NCI-H2081 (cell line): Measurements from ENCODE around the gene ABCG1.

Experiments used
- DNase-seq, 2 experiments: peaks; one replicate each; lab custom pipeline; 2025; lab: John Stamatoyannopoulos, UW

ABCG1 gene

DNA sequence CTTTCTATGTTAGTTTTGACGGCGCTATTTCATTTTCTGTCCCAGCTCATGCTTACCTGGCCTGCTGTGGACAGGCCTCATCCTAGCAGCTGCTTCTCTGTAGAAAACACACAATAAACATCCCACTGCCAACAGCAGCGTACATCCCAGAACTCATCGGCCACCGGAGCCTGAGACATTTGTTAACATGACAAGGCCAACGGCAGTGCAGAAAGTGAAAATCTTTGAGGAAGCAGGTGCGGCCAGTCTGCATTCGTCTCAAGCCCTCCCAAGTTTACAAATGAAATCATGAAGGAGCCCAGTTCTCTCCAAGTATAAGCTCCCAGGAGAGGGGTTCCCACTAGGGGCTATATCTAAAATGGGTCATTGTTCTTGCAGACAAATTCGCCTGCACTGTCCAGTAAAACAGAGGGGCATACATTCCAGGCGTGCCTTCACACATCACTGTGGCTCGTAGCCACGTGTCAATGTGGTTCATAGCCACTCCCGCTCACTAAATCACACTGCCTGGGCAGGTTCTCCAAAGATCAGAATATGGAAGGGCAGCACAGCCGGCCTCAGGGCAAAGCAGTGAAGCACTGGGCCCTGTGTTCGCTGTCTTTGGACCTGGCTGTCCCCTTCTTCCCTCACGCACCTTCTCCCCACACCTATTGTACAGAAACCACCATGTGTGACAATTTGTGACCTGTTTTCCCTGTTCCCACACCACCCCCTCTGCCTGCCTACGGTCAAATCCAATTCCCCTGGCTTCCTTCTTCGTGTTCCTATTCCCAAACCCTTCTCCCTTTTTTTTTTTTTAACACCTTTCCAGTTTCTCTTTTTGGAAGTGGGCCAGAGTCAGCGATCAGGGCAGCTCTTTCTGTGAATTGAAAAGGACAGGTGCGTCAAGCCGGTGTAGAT lies 27.0 kb upstream of the ABCG1 start:
- no peak for DNase-seq

DNA sequence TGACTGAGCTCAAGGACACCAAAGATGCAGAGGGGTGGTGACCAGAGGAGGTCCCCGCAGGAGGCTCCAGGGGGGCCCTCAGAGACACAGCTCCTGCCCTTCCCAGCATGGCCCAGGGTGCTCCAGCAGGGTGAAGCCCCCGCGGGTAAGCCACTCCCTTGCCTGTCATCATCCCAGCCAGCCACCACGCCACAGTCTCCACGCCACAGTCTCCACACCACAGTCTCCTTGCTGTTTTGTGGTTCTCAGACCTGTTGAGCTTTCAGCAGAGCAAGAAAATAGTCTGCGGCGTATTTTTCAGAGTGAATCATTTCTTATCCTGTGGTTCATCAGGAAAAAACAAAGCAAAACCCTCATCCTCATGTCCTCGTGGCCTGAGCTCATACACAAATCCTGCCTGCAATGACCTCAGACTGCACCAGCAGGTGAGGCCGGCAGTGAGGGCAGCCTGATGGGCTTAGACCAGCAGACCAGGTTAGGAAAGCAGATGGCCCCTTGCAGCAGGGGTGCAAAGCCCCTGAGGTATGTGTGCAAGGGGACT lies 25.7 kb upstream of the ABCG1 start:
- DNase-seq: no peak

GRCh38 chr21:42193721-42194120 lies 25.2 kb upstream of the ABCG1 start:
- no peak for DNase-seq

DNA sequence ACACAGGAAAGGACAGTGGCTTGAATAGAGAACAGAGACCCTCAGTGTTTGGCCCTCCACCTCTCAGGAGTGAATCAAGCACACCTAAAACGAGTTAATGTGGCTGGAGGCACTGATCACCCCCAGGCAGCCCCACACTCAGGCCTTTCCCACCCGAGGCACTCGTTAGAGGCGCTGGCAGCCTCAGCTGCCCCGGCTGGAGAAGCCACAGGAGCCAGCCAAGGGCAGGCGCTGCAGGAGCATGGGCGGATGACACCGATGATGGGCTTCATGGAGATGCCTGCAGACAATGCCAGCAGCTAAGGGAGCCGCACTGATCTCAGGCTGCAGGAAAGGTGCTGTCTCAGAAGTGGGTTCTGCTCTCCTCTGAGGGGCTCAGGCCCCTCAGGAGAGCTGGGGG lies 24.1 kb upstream of the ABCG1 start:
- no peak for DNase-seq

DNA sequence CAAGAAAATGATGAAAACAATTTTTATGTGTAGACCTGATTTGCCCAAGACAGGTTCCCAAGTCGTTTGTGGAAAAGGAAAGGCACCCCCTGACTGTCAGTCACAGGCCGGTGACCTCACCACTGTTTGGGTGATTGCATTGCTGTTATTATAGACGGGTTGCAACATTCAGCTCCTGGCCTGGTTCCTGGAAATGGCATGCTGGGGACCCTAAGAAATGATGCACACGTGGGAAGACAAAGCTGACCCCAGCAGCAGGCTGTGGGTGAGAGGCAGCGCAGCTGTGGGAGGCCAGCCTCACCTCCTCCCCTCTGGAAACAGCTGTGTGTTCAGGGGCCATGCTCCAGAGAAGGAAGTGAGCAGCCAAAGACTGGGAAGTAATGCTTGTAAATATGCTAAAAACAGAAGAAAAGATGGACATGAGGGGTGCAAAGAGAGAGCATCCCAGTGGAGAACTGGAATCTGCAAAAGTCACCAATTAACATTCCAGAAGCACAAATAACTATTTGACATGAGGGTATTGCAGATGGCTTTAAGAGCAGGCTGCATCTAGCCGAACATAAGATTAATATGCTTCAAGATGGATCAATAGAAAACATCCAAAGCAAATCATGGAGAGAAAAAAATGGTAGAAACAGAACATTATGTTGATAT lies 23.4 kb upstream of the ABCG1 start:
- DNase-seq: no peak

- no peak for DNase-seq
These were observed 19.7 kb upstream of the ABCG1 start for GRCh38 chr21:42198929-42199867.

DNA sequence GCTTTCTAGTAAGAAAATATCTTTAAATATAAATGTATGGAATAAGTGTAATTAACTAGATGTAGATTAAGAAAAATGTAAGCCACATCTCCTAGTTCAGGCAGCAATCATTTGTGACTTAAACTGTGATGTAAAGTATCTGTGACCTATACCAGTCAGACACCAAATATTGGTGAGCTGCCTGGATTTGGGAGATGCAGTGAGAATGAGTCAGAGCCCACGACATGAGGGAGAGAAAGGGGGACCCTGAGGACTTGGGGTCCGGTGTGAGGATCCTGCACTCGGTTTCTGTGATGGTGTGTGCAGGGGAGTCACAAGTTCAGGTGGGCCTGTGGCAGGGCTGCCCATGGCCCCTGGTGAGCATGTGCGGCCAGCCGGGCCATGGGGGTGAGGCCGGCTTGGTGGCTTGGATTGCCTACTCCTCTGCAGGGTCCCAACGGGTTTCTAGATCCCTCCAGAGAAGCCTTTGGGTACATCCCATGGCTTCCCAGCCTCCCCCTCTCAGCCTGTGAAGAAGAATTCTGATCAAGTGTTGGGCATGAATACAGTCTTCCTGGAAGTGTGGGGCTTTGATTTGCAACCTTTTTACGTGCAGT lies 19.0 kb upstream of the ABCG1 start:
- DNase-seq: no peak

DNA sequence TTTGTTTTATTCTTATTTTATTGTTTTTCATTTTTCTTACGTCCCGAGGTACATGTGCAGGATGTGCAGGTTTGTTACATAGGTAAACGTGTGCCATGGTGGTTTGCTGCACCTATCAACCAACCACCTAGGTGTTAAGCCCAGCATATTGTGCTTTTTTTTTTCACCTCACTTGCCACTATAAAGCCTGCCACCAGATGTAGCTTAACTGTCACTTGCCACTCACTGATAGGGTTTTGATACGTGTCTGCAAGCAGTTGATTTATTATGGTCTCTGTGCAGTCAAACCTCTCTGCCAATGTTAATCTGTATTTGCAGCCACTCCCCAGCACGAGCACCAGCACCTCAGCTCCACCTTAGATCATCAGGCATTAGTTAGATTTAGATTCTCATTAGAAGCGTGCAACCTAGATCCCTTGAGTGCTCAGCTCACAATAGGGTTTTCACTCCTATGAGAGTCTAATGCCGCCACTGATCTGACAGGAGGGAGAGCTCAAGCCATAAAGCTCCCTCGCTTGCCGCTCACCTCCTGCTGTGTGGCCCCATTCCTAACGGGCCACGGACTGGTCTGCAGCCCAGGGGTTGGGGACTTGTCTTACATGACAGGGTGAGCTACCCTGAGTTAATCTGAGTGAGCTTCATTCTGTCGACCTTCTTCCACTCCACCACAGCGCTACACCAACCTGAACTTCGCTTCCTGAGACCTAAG lies 17.9 kb upstream of the ABCG1 start:
- no peak for DNase-seq

- no peak for DNase-seq
These were observed 17.3 kb upstream of the ABCG1 start for GRCh38 chr21:42201615-42202161.

DNA sequence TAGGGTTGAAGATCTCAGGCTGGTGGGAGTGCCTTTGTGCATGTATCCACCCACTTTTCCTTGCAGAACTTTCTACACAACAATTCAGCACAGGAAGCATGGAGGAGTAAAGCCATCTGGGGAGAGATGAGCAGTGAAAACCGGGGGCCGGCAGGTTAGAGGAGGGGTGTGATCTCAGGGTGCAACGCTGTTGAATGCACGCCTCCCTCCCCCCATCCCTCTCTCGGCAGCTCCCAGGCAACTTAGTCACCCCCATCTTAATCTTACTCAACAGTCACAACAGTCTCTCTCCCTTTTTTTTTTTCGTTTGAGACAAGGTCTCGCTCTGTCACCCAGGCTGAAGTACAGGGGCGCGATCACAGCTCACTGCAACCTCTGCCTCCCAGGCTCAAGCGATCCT lies 16.6 kb upstream of the ABCG1 start:
- no peak for DNase-seq

DNA sequence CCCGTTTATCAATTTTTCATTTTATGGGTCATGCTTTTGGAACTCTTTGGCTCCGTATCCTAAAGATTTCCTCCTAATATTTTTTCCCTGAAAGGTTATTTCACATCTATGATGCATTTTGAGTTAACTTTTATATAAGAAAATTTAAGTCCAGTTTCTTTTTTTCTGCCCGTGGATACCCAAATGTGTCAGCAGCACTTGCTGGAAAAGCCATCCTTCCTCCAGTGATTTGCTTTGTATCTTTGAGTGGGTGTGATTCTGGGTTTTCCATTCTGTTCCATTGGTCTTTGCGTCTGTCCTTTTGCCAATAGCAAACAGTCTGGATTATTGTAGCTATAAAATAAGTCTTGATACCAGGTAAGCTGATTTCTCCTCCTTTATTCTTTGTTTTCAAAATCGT lies 15.6 kb upstream of the ABCG1 start:
- no peak for DNase-seq

DNA sequence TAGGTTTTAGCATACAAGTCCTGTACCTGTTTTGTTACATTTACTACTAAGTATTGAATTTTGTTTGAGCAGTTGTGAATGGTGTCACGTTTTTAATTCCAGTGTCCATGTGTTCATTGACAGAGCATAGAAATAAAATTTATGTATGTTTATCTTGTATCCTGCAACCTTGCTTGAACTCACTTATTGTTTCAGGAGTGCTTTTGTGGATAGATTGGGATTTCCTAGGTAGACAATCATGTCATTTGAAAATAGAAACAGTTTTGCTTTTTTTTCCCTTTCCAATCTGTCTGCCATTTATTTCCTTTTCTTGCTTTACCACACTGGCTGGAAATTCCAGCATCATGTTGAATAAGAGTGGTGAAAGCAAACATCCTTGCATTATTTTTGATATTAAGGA lies 15.0 kb upstream of the ABCG1 start:
- no peak for DNase-seq

GRCh38 chr21:42207426-42207825 lies 11.5 kb upstream of the ABCG1 start:
- no peak for DNase-seq

- DNase-seq: no peak
These were observed 10.9 kb upstream of the ABCG1 start for GRCh38 chr21:42208036-42208435.

DNA sequence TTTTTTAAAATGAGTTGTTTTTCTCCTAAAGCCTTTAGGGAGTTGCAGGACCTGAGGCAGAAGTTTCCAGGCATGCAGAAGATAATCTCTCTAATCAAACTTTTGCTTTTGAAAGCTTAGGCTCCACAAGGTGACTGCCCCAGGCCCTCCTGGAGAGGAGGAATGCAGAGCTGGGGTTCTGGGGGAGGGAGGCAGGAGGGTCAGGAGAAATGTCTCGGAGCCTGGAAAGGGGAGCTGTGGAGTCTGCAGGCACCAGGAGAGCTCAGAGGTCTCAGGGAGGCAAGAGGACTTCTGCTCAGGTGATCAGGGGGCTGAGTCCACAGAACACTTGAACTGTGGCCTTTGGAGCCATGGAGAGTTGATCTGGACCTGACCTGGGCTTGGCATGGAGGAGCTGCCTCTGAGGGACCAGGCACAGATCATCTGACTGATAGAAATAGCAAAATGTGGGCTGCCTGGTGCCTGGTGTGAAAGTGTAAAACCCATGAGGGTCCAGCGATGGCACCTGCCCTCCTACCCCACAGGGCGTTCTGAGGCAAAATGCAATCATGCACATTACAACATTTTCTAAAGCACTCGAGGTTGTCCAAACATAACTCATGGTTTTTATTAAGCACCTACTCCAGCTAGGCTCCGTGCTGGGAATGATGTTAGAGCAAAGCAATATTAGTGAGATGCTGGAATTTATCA lies 10.0 kb upstream of the ABCG1 start:
- DNase-seq: no peak

GRCh38 chr21:42209801-42210479 lies 9.0 kb upstream of the ABCG1 start:
- peak; percentile 19 to 27 for DNase-seq

- DNase-seq: no peak
These were observed 6.7 kb upstream of the ABCG1 start for GRCh38 chr21:42212266-42212665.

DNA sequence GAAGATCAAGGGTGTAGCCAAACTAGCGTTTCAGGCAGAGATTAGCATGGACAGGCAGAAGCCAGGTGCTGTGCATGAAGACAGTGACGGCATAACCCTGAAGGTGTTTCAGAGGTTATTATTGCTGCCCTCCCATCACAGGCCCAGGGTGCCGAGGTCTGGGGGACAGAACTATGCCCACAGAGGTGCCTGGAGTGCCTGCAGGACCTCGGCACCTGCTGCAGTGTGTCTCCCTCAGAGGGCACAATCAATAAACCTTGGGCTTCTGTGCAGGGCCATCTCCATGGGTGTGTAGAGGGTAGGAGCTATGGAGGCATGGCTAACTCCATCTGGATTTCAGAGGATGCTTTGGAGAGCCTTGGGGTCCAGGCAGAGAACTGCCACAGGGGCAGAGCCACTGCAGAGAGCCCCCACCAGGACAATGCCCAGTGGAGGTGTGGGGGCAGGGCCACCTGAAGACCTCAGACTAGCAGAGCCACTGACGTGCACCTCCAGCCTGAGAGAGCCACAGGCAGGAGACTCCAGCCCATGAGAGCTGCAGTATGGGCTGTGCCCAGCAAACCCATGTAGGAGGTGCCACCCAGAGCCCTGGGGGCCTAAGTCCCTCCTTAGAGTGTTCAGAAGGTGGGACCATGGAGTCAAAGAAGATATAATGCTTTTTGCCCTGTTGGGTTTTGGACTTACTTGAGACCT lies 5.7 kb upstream of the ABCG1 start:
- no peak for DNase-seq
